K562 (cell line): ENCODE results near the gene TP53TG5. TPM values are rescaled to one million over a fixed set of nuclear protein-coding genes. Genes with fewer than 3 reads are reported as not detected.
A peak's percentile ranks its signal among the peaks of the same experiment; 100 is the strongest.

Source experiments
- ARID4B ChIP-seq: sonication (generic); formaldehyde crosslinking; IDR thresholded peaks from 2 replicates; pipeline ENCODE4 v1.8.0; 2022; ENCODE audit warnings: mild to moderate bottlenecking, missing genetic modification reagents
- ATF1 ChIP-seq, 2 experiments: fragments of 450-650 bp in 1 of 2; IDR thresholded peaks; 2 replicates each; pipeline ENCODE4 v1.6.1; 2016; ENCODE audit warnings: missing compliant biosample characterization in 1 of 2, missing genetic modification characterization in 1 of 2
- C11orf30 ChIP-seq: fragments of 450-650 bp; IDR thresholded peaks from 2 replicates; pipeline ENCODE4 v1.6.1; 2016; ENCODE audit warnings: low read depth, mild to moderate bottlenecking
- CCNT2 ChIP-seq: IDR thresholded peaks from 2 replicates; pipeline ENCODE4 v1.6.1; 2011; ENCODE audit warnings: borderline replicate concordance, low read depth, mild to moderate bottlenecking, moderate library complexity, mixed read lengths, low read length; ENCODE audit not compliant: insufficient read length; ENCODE audit errors: extremely low read depth
- CHD2 ChIP-seq: IDR thresholded peaks from 2 replicates; pipeline ENCODE4 v1.6.1; 2011; ENCODE audit warnings: low read depth, low read length
- CREB3L1 ChIP-seq: fragments of 450-650 bp; IDR thresholded peaks from 2 replicates; pipeline ENCODE4 v1.6.1; 2014; ENCODE audit warnings: low read depth, mild to moderate bottlenecking, moderate library complexity, borderline replicate concordance
- DACH1 ChIP-seq: fragments of 450-650 bp; IDR thresholded peaks from 2 replicates; pipeline ENCODE4 v1.6.1; 2018; ENCODE audit not compliant: partially characterized antibody
- GATA2 ChIP-seq: sonication (generic); formaldehyde crosslinking; IDR thresholded peaks from 2 replicates; pipeline ENCODE4 v1.4.0; 2020; ENCODE audit warnings: mild to moderate bottlenecking, missing genetic modification reagents
- HBP1 ChIP-seq: fragments of 450-650 bp; formaldehyde crosslinking; IDR thresholded peaks from 2 replicates; pipeline ENCODE4 v1.4.0; 2022; ENCODE audit warnings: missing genetic modification characterization
- LARP7 ChIP-seq: fragments of 450-650 bp; IDR thresholded peaks from 2 replicates; pipeline ENCODE4 v1.6.1; 2016
- MAFG ChIP-seq: fragments of 450-650 bp; conservative IDR thresholded peaks from 2 replicates; pipeline ENCODE4 v1.6.1; 2016; ENCODE audit warnings: missing genetic modification characterization, missing compliant biosample characterization
- MITF ChIP-seq: IDR thresholded peaks from 2 replicates; pipeline ENCODE4 v1.6.1; 2014; ENCODE audit warnings: antibody characterized with exemption
- NCOR1 ChIP-seq: fragments of 450-650 bp; IDR thresholded peaks from 2 replicates; pipeline ENCODE4 v1.6.1; 2016; ENCODE audit warnings: mild to moderate bottlenecking, moderate library complexity
- NKRF ChIP-seq: fragments of 450-650 bp; IDR thresholded peaks from 2 replicates; pipeline ENCODE4 v1.6.1; 2016; ENCODE audit warnings: borderline replicate concordance
- RAD21 ChIP-seq, 2 experiments: fragments of 250-450 bp in 1 of 2; fragments of 450-650 bp in 1 of 2; sonication (Bioruptor Pico) in 1 of 2; formaldehyde crosslinking in 1 of 2; IDR thresholded peaks in 1 of 2; conservative IDR thresholded peaks in 1 of 2; 2 replicates each; pipeline versions ENCODE4 v1.4.0 to v1.8.0; 2020 to 2022; ENCODE audit warnings: mild to moderate bottlenecking in 2 of 2, moderate library complexity in 1 of 2
- polyA plus RNA-seq, 8 experiments: library from polyadenylated mRNA; depleted of rRNA in 4 of 8; stranded (reverse) in 5 of 8; unstranded in 3 of 8; fragments of >200 nt; fragmentation: Nextera tagmentation in 2 of 8; fragmentation: Illumina TruSeq in 1 of 8; extraction: Ambion mirVana in 2 of 8; extraction: Trizol in 1 of 8; gene quantifications; 2 replicates each; pipeline versions ENCODE4 v1.2.1 to v1.2.3, GENCODE V29; 2011 to 2014; ENCODE audit warnings: inconsistent platforms in 1 of 8, missing spikeins in 1 of 8
- total RNA-seq, 7 experiments: library from RNA; depleted of rRNA in 6 of 7; stranded (reverse); fragments of >200 nt in 6 of 7; fragmentation: Illumina TruSeq in 2 of 7; extraction: Trizol in 2 of 7; gene quantifications; 2 replicates each; pipeline versions ENCODE4 v1.2.1 to v1.2.3, GENCODE V29; 2011 to 2021; ENCODE audit warnings: low replicate concordance in 1 of 7

TP53TG5 gene
- total and polyA plus RNA-seq, 9 of the 15 experiments (the other 6 are each of a cell fraction or from before 2014, with no cell fraction given): 0.04 to 0.05 (median 0.04) TPM; not detected in 6

GRCh38 chr20:45427236-45428149 is 49.4 kb upstream of the TP53TG5 start (continued):
- TF ChIP-seq ARID4B (CRISPR knock-in tag) (peak; percentile 41; the same call in 1 of the 2 replicates), RAD21 (CRISPR knock-in tag; conservative IDR thresholded peaks at IDR 0.05 in 1 of 2, IDR thresholded peaks at IDR 0.05 in 1 of 2) (peak; percentile 25 to 40; a peak in 2 of 4 replicates), CREB3L1 (0 out of 2 replicates have a peak, but pooled peaks have one; percentile 56), CCNT2 (no peak), ATF1 (CRISPR knock-in tag; IDR thresholded peaks at IDR 0.05) (no peak), ATF1 (tag; IDR thresholded peaks at IDR 0.05) (peak; percentile 50), MAFG (tag) (peak; percentile 54), NKRF (peak; percentile 76; the same call in 1 of the 2 replicates), NCOR1 (peak; percentile 44), MITF (no peak), DACH1 (peak; percentile 90), LARP7 (no peak), CHD2 (no peak), C11orf30 (peak; percentile 75), HBP1 (0 out of 2 replicates have a peak, but pooled peaks have one; percentile 33), GATA2 (CRISPR knock-in tag) (peak; percentile 56; the same call in 1 of the 2 replicates)
